Stimulated activated CD4-positive, alpha-beta T cell treated with anti-CD3 and anti-CD28 coated beads, Interleukin-4, amount 100 ng/mL, for 4 hours (primary cell): ENCODE measurements around the gene CLDN8.

Experiments
- DNase-seq, 2 experiments: peaks; one replicate each; pipeline ENCODE4 v3.0.0-alpha.2; 2020

Gene CLDN8

DNA sequence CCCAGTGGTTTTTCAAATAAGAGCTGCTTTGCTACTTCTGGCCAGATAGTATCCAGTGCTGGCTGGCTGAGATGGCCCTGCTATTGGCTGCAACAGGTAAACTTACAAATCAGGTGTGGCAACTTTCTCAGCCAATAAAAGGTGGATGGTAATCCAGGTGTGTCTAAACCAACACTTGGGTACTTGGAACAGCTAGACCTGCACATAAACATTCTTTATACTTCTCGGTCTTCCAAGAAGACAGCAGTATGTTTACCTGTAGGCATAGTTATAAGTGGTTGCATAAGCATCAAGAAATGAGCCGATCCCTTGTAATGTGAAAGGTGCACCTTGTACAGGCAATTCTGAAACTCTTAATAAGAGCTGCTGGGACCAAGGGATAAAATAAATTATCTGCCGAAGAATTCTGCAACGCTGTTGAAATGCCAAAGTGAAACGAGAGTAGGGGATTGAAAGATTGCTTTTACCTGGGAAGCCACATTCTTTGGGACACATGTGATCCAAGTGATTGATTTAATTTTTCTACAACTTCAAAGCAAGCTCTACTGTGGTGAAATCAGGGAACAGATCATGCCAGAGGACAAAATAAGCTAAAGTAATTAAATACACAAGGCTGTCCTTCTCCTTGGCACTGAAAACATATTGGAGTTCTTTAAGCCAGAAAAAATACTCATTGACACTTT is at the start of gene CLDN8:
Gene CLDN8 (minus strand): TSS at position 57 of the 683 bp plus-strand sequence. CDS start 172 bp downstream, outside the sequence.
- no peak for DNase-seq

DNA sequence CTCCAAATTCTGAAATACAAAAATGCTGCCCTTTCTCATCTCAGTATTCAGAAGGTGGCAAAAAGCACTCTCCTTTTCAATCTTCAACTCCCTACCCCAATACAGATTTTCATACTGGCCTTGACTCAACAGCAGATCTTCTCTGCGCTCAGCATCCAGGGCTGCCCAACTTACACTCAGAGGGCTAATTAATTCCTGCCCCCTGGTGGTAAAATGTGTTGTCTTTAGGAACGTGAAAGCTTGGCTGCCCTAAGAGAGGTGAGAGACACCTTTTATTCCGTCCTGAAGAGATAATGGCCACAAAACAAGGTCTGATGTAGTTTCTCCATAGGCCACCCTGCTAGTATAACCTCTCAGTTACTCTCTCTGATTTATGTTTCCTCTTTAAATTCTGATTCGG is 41.9 kb upstream of the CLDN8 start:
- no peak for DNase-seq

DNA sequence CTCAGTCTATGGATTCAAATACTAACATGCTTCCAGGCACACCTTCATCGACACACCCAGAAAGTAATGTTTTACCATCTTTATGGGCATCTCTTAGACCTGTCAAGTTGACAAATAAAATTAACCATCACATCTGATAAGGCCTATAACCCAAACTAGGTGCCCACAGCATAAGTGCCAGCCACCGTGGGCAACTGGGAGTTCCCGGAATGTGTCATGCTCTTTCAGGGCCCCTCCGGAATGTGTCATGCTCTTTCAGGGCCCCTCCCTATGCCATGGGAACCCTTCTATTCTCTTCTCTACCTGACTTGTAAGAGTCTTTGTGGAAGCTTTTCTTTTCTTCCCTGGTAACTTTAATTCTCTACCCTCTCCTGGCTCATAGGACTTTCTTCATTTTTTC is 40.2 kb upstream of the CLDN8 start:
- DNase-seq: no peak

DNA sequence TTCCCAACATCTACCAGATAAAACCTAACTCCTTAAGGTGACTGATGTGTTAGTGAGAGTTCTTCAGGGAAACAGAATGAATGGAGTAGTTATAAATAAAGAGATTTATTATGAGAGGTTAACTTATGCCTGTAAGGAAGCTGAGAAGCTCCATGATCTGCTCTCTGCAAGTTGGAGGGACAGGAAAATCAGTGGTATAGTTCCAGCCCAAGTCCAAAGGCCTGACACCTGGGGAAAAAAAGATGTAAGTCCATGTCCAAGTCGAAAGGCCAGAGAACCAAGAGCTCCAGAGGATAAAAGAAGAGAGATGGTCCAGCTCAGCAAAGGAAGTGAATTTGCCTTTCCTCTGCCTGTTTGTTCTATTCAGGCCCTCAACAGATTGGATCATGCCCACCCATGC is 39.8 kb upstream of the CLDN8 start:
- DNase-seq: no peak

DNA sequence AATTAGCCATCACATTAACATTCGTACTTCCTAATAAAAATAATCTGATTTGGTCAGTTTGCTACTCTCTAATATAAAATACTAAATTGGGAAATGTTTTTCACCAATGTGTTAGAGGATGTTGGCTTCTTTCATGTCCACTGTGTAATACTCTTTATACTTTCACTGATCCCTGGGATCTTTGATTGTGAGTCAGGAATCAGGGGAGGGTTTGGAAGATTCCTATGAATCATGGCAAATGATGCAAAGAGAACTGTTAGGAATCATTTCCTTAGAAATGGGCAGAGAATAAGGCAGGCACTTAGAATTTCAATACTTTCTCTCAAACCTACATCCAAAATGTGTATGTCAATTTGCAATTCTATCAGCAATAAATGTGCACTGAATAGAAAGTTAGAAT is 35.9 kb upstream of the CLDN8 start:
- no peak for DNase-seq

DNA sequence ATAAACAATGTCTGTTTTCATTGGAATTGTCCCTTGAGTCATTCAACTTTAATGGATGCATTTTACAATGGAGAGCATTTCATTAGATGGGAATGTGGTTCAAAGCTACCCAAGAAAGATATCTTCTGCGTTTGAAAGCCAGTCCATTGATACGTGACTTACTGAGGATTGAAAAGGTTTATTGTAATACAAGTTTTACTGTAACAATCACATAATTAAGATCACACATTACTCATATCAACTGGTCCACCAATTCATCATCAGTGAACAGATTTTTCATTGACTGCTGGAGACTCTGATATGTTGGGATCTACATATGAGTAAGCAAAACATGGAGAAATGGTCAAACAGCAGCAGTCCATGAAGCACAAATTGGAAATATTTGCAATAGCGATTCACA is 34.0 kb upstream of the CLDN8 start:
- DNase-seq: no peak

DNA sequence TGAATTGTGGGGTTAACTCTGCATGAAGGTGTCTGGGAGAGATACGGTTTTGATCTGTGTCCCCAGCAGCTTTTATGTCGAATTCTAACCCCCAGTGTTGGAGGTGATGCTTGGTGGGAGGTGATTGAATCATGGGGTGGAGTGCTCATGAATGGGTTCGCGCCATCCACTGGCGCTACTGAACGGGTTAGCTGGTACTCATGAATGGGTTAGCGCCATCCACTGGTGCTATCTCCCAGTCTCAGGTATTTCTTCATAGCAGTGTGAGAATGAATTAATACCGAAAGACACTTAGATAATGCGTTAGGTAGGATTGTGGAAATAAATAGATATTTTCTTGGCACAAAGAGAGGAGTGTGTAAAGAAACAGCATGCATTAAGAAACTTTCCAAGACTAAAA is 32.9 kb upstream of the CLDN8 start:
- DNase-seq: no peak

DNA sequence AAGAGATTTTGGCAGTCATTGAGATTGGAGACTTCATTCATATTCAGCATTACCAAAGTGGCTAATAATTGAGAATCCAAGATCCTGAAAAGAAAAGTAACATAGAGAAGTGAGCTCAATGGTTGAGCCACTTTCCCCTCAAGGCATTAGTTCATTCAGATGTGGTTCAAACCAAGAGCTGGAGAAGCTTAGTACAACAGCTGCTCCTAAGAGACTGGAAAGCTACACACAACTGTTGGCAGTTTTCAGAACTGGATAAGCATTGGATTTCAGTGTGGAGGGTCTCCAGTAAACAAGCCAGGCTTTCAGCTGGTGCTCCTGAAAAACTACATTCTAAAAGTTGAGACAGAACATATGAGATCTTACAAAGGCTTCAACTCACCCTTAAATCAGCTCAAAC is 29.2 kb upstream of the CLDN8 start:
- no peak for DNase-seq

DNA sequence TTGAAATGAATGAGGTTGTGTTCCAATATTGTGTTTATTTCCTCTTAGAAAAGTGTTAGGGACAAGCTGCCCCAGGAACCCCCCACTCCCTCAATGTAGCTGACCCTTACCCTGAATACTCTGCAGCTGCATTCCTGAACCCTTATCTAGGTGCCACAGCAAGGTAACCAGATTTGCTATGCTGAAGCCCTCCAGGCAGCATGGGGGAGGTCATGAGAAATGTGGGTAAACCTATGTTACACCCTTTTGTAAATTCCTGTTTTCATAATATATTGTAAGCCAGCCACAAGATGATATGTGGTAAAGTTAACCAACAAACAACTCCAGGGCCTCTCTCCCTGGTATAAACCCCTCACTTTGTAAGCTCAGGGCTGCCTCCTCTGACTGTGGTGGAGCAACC is 27.8 kb upstream of the CLDN8 start:
- DNase-seq: no peak

DNA sequence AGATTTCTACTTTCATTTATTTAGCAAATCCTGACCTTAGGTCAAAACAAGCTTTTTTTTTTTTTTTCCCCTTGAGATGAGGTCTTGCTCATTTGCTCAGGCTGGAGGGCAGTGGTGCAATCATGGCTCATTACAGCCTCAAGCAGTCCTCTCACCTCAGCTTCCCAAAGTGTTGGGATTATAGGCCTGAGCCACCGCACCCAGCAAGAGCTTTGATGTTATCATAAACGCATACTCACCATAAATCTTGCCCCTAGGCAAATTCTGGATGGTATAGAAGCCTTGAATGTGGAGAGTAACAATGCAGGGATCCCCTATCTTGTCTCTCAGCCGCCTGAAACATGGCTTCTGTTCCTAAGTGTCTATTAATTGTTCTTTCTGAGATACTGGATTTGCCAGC is 24.8 kb upstream of the CLDN8 start:
- DNase-seq: no peak

DNA sequence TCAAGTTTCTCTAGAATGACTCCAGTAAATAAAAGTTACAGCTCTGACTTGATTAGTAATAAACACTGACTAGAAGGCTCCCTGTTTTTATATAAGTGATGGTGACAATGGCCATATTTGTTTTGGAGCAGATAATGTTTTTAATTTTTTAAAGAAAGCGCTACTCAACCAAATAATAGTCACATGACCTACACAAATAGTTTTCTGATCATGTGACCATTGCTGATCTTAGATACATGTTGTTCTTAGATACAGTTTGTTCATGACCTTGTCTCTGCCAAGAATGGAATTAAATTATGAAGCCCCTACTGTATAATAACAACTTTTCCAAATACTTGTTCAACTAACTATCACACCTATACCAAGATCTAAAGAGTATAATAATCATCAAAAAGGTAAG is 22.3 kb upstream of the CLDN8 start:
- no peak for DNase-seq

DNA sequence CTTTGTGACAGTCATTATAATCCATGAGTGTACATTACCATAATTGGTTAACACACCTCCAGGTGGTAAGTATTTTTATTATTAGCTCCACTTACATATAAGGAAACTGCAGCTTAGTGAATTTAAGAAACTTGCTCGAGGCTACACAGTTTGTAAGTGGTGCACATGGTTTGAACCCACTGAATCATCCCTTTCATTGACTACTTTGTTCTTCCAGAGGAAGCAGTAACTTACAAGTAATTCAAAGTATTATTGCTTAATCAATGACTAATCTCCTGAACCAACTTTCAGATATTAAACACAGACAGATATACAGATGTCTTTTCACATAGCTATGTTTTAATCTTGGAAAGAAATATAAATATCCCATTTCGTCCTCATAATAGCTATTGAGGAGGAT is 18.7 kb upstream of the CLDN8 start:
- DNase-seq: no peak

DNA sequence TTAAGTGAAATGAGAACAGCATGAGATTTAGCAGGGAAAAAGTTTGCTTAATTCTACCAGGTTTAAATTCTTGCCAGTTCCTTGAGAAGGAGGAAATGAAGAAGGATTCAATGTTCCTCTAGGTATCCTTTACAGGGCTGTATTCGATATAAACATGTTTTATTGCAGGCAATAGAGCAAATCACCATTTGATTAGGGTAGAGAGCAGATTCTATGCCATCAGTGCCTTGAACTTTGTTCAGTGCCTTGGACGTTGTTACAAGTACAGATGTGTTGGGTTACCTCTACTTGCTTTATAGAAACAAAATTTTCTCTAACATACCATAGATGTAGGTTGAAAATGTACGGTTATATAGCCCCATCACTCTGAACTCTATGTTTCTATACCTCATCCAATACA is 18.2 kb upstream of the CLDN8 start:
- no peak for DNase-seq

DNA sequence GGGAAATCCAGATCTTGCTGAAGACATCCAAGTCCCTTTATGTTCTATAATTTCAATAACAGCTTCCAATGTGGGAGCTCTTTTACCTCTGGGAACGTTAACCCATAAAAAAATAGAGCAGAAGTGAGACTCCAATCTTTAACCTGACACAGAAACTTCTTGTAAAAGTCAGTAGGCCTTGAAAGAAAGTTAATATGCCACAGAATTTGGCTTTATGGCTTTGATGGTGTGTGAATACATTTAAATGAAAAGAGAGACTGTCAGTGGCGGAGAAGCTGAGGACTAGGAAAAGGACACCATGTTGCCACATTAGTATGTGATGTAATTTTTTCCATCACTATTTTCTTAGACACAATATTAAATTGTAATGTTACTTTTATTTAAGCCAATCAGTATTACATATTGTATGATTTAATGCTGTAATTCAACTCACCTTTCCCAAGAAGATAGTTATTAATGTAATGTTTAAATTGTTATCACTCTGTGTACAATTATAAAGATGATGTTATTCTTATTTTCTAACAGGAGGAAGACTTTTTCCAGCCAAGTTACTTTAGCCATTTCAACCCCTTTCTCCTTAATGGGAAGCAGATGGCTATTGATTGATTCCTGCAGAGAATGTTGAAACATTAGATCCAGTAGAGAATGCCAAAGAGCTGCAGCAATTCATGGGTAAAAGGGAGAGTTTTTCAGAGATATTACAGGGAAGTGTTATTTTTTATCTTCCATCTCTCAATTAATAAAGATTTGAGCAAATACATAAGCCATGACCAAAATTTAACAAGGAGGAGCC is 17.5 kb upstream of the CLDN8 start:
- DNase-seq: no peak

DNA sequence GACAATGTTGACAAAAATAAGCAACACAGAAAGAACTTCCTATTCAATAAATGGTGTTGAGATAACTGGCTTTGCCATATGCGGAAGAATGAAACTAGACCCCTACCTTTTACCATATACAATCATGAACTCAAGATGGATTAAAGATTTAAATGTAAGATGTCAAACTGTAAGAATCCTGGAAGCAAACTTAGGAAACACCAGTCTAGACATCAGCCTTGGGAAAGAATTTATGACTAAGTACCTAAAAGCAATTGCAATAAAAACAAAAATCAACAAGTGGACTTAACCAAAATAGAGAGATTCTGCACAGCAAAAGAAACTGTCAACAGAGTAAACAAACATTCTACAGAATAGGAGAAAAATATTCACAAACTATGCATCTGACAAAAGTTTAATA is 16.1 kb upstream of the CLDN8 start:
- DNase-seq: no peak

DNA sequence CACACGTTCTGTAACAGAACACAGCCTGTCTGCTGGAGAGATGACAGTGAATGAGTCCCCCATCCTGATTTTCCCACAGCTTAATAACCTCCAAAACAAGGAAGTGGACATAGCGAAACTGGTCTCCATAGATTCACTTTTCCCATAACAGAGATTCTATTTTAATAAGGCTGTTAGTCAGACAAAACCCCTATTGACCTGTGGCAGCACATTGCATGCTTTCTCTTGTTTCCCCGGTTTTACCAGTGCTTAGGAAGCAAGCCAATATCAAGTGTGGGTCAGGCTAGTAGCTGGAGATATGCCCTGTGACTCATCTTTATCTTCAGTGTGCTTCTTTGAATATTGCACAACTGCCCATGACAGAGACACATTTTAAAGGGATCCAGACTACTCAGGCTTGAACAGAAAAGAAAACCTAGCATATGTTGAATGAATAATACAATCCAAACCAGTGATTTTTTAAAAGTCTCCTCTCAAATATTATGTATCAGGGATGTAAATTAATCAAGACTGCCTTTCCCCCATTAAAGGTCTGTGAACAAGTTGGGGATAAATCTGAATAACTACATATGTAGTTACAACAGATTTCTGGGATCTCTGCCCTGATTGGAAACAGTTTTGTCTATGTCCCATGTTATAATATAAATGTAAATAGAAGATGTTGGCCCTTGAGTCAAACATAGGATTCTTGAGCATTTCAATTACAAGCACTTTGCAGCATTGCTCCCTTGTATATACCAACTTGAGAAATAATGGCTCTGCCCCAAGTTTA is 11.9 kb upstream of the CLDN8 start:
- no peak for DNase-seq

DNA sequence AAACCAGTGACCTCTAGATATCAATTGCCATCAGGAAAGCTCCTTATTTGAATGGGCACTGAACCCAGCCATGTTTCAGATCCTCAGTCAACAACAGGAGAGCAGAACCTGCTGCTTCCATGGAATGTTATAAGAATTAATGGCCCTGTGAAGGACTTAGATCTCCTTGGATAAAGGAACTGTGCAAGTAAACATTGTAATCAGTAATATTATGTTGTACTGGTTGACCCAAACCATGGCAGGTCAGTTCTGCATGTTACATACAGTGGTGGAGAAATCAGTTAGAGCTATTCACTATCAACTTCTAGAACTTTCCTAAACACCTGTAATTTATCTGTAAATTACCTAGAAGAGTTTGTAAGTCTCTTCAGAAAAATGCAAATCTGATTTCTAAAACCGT is 11.2 kb upstream of the CLDN8 start:
- no peak for DNase-seq

DNA sequence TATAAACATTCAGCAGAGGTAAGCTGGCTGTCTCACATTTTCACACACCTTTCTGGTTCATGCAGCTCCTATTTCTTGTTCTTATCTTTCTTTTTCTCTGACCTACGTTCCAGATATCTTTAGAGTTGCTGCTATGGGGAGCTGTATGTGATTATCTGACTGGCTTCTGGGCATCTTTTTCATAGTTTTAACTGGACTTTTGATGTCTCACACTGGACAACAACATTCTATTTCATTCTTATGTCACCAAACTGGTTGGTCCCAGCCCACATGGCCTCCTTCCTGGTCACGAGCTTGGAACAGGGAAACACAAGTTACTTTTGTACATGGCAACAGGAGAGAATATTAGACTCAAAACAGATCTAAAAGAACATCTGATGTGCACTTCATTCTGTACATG is 7.7 kb upstream of the CLDN8 start:
- DNase-seq: no peak

DNA sequence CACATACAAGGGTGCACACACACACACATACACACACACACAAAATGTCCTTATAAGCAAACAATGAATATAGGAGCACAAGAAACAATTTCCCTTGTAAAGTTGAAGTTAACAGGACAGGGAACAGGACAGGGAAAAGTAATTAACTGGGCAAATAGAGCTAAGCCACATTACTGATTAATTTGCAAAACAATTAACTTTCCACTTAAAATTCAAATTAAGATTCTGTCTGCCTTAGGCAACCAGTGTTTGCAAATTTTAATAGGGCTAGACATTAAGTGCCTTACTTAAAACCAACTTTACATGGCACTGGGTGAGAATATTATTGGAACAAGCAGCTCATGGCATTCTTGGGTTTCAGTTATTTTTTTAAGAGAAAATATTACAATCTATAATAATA is 6.8 kb upstream of the CLDN8 start:
- DNase-seq: no peak

DNA sequence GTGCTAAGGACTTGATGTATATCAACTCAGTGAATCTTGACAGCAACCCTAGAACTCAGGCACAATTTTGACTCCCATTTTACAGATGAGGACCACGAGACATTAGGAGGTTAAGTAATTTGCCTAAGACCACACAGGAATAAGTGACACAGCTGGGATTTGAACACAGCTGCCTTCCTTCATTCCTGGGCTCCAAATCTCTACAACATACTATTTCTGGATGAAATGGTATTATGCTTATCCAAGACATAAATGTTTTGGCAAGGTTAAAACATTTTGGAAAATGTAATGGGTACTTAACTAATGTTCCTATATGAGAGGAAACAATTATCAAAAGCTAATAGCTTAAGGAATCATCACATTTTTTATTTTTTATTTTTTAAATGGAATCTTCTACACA is 4.8 kb downstream of the CLDN8 start:
- DNase-seq: no peak

DNA sequence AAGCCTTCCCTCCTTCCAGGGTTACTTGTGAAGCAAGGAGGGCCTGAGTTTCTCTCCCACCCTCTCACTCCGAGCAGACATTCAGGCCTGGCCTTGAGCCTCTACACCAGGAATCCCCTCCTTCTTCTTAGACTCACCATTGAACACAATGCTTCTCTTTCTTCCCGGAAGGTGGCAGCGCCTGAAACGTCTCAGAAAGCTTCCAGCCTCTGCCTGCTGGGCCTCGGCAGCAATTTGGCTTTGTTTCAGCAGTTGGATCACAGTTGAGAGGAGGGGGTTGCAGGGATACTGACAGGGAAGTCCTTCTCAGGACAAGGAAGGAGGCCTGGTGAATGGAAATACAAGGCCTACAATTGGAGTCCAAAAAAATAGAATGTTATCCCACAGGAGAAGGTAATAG is 6.3 kb downstream of the CLDN8 start:
- no peak for DNase-seq

DNA sequence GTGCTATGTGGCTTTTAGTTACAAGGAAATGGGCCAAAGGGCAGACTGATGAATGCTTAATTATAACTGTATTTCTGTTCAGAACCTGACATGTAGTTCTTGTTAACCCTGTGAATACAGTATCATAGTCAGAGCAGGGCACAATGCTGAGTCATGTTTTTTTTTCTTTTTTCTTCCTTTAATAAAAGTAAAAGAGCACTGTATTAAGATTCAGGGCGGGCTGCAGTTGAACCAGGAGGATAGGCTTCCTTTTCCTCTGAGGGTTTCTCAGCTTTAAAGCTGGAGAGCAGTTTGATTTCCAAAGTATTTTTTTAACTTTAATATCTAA is 8.7 kb downstream of the CLDN8 start:
- no peak for DNase-seq

DNA sequence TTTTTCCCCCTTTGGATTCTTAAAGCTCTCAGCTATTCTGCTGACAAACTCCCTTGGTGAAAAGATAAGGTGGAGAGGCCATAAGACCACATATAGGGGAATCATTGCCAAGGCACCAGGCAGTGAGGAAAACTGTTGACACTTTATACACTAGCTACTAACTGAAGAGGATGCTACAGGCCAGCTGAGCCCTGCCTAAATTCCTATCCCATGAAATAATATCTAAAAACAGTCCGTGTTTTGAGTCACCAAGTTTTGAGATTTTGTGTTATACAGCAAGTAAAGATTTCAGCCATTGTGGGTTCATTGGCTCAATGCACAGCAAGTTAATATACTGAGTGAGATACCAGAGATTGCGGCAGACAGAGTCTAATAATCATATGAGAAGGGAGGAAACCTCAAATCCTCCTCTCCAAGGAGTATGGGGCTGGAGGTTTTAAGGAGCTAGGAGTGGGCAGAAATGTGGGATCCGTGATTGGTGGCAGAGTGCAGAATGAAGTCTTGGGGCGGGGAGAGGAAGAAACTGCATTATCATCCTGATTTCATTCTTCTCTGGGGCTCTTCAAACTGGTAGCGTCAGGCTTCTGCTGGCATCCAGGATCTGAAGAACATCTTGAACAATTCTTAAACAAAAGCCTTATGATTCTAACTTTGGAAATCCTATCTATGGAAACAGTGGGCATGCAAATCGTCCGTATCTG is 9.2 kb downstream of the CLDN8 start:
- DNase-seq: no peak

DNA sequence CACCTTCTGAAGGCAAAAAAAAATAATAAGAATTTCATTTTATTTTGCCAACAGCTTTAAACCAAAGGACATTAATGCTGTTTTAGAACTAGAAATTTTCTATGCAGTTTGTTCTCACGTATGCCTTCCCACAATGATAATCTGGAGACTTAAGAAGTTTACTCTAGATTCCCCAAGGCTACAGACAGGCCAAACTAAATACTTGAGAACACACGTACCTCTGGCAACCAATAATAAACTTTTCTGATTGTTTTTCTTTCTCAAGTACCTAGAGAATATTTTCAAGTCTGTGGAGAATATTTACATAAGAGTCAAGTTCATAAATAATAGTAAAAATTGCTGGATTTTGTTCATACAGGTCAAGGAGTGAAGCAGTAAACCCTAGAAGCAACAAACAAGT is 15.9 kb downstream of the CLDN8 start:
- no peak for DNase-seq
